HepG2 (cell line): Measurements from ENCODE around the gene CTXN1. TPM values are rescaled to one million over a fixed set of nuclear protein-coding genes. Genes with fewer than 3 reads are reported as not detected.

ENCODE experiments used
- HHEX ChIP-seq: IDR thresholded peaks from 2 replicates; pipeline ENCODE4 v1.6.1; 2016; ENCODE audit warnings: control low read depth
- MAF1 ChIP-seq: sonication (generic); formaldehyde crosslinking; IDR thresholded peaks from 2 replicates; pipeline ENCODE4 v1.5.0; 2020; ENCODE audit warnings: missing genetic modification reagents, borderline replicate concordance
- NR2F6 ChIP-seq, 2 experiments: IDR thresholded peaks; 2 replicates each; pipeline ENCODE4 v1.6.1; 2016; ENCODE audit warnings: antibody characterized with exemption in 1 of 2, mild to moderate bottlenecking in 1 of 2
- NR3C1 ChIP-seq: sonication (generic); formaldehyde crosslinking; IDR thresholded peaks from 2 replicates; pipeline ENCODE4 v1.4.0; 2020; ENCODE audit warnings: missing genetic modification reagents
- PRPF4 ChIP-seq: fragments of 200-400 bp; formaldehyde crosslinking; IDR thresholded peaks from 2 replicates; pipeline ENCODE4 v1.6.1; 2016; ENCODE audit warnings: low read length, low read depth; ENCODE audit not compliant: poor library complexity, severe bottlenecking
- TBP ChIP-seq: sonication (generic); formaldehyde crosslinking; IDR thresholded peaks from 2 replicates; pipeline ENCODE4 v1.5.0; 2020; ENCODE audit warnings: missing genetic modification reagents
- ZBTB33 ChIP-seq: sonication (generic); formaldehyde crosslinking; IDR thresholded peaks from 2 replicates; pipeline ENCODE4 v1.4.0; 2020; ENCODE audit warnings: missing genetic modification reagents
- ZNF296 ChIP-seq: sonication (generic); formaldehyde crosslinking; conservative IDR thresholded peaks from 2 replicates; pipeline ENCODE4 v1.5.0; 2020; ENCODE audit warnings: mild to moderate bottlenecking, missing genetic modification reagents
- ZNF451 ChIP-seq: sonication (generic); formaldehyde crosslinking; IDR thresholded peaks from 2 replicates; pipeline ENCODE4 v1.5.0; 2020; ENCODE audit warnings: mild to moderate bottlenecking, missing genetic modification reagents
- ZNF567 ChIP-seq: sonication (generic); formaldehyde crosslinking; IDR thresholded peaks from 2 replicates; pipeline ENCODE4 v1.8.1; 2023; ENCODE audit warnings: mild to moderate bottlenecking, missing genetic modification reagents, borderline replicate concordance
- ZNF678 ChIP-seq: sonication (generic); formaldehyde crosslinking; IDR thresholded peaks from 2 replicates; pipeline ENCODE4 v1.4.0; 2020; ENCODE audit warnings: mild to moderate bottlenecking, missing genetic modification reagents
- ZNF775 ChIP-seq: sonication (generic); formaldehyde crosslinking; IDR thresholded peaks from 2 replicates; pipeline ENCODE4 v1.4.0; 2020; ENCODE audit warnings: missing genetic modification reagents, mild to moderate bottlenecking, moderate library complexity, borderline replicate concordance
- polyA plus RNA-seq, 8 experiments: library from polyadenylated mRNA; depleted of rRNA in 3 of 8; stranded (reverse) in 7 of 8; unstranded in 1 of 8; fragments of >200 nt; fragmentation: Illumina TruSeq in 4 of 8; extraction: Trizol in 4 of 8; gene quantifications; 2 replicates each; pipeline versions ENCODE4 v1.2.1 to v1.2.3, GENCODE V29; 2011 to 2016; ENCODE audit warnings: low read depth in 4 of 8, missing spikeins in 1 of 8, mixed read lengths in 1 of 8; ENCODE audit not compliant: insufficient read depth in 1 of 8
- total RNA-seq, 5 experiments: library from RNA; depleted of rRNA; stranded (reverse); fragments of >200 nt; fragmentation: Illumina TruSeq; extraction: Trizol; gene quantifications; 2 replicates each; pipeline ENCODE4 v1.2.3, GENCODE V29; 2016; ENCODE audit warnings: low read depth in 1 of 5
- TF ChIP-seq, protein P1 (sequence below): sonication (generic); formaldehyde crosslinking; IDR thresholded peaks from 2 replicates; pipeline ENCODE4 v1.5.0; 2020; ENCODE audit warnings: mild to moderate bottlenecking, missing genetic modification reagents
- TF ChIP-seq, protein P2 (sequence below): IDR thresholded peaks from 2 replicates; pipeline ENCODE4 v1.6.1; 2016; ENCODE audit warnings: low read depth, control low read depth
- TF ChIP-seq, protein P3 (sequence below): sonication (generic); formaldehyde crosslinking; IDR thresholded peaks from 2 replicates; pipeline ENCODE4 v1.4.0; 2020; ENCODE audit warnings: missing genetic modification reagents, low read depth, mild to moderate bottlenecking, borderline replicate concordance
- TF ChIP-seq, protein P4 (sequence below): sonication (generic); formaldehyde crosslinking; IDR thresholded peaks from 2 replicates; pipeline ENCODE4 v1.4.0; 2020; ENCODE audit warnings: mild to moderate bottlenecking, missing genetic modification reagents

The CTXN1 gene
- total and polyA plus RNA-seq, 2 of the 13 experiments (the other 11 are each of a cell fraction or from before 2014, with no cell fraction given) = 0.11 TPM; not detected in 1

DNA sequence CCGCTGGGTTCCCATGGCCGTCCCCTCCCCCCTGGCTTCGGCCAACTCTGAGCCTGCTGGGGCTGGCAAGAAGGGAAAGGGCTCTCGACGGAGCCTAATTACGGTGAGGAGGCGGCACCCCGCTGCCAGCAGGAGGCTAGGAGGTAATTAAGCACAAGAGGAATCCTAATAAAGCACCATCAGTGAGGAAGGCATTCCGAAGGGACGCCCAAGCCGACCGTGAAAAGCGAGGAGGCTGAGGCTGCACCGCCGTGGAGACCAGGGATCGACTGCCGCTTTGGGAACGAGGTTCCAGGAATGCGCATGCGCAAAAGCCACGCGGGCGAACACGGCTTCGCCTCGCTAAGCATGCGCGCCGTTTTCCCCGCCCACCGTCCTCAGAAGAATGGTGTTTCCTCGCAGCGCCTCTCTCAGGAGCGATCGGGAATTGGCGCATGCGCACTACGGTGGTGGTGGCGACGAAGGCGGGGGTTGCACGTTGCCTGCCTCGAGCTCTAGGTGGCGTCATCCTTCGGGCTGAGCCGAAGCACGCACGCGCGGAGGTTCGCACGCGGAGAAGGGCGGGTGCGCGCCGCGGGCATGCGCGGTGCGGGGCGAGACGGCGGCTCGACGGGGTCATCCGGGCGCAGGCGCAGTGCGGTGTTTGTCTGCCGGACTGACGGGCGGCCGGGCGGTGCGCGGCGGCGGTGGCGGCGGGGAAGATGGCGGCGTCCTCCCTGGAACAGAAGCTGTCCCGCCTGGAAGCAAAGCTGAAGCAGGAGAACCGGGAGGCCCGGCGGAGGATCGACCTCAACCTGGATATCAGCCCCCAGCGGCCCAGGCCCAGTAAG, 22.5 kb downstream of the CTXN1 start, which contains the start of gene MAP2K7 (continued):
- TF ChIP-seq, protein P1, sequence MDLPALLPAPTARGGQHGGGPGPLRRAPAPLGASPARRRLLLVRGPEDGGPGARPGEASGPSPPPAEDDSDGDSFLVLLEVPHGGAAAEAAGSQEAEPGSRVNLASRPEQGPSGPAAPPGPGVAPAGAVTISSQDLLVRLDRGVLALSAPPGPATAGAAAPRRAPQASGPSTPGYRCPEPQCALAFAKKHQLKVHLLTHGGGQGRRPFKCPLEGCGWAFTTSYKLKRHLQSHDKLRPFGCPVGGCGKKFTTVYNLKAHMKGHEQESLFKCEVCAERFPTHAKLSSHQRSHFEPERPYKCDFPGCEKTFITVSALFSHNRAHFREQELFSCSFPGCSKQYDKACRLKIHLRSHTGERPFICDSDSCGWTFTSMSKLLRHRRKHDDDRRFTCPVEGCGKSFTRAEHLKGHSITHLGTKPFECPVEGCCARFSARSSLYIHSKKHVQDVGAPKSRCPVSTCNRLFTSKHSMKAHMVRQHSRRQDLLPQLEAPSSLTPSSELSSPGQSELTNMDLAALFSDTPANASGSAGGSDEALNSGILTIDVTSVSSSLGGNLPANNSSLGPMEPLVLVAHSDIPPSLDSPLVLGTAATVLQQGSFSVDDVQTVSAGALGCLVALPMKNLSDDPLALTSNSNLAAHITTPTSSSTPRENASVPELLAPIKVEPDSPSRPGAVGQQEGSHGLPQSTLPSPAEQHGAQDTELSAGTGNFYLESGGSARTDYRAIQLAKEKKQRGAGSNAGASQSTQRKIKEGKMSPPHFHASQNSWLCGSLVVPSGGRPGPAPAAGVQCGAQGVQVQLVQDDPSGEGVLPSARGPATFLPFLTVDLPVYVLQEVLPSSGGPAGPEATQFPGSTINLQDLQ (CRISPR knock-in tag) = no peak
- TF ChIP-seq, protein P2, sequence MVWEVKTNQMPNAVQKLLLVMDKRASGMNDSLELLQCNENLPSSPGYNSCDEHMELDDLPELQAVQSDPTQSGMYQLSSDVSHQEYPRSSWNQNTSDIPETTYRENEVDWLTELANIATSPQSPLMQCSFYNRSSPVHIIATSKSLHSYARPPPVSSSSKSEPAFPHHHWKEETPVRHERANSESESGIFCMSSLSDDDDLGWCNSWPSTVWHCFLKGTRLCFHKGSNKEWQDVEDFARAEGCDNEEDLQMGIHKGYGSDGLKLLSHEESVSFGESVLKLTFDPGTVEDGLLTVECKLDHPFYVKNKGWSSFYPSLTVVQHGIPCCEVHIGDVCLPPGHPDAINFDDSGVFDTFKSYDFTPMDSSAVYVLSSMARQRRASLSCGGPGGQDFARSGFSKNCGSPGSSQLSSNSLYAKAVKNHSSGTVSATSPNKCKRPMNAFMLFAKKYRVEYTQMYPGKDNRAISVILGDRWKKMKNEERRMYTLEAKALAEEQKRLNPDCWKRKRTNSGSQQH (CRISPR knock-in tag) = peak; percentile 19; the same call in 1 of the 2 replicates
- peak; percentile 88; the same call in 1 of the 2 replicates for TF ChIP-seq NR2F6 (IDR thresholded peaks at IDR 0.05)
- peak; percentile 82; the same call in 1 of the 2 replicates for TF ChIP-seq NR2F6 (CRISPR knock-in tag; IDR thresholded peaks at IDR 0.05)
- TF ChIP-seq, protein P3, sequence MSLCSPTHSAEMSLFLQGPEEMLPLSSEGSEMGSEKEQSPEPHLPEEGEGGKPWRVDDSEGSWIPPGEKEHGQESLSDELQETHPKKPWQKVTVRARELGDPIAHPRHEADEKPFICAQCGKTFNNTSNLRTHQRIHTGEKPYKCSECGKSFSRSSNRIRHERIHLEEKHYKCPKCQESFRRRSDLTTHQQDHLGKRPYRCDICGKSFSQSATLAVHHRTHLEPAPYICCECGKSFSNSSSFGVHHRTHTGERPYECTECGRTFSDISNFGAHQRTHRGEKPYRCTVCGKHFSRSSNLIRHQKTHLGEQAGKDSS (CRISPR knock-in tag) = peak; percentile 23; the same call in 1 of the 2 replicates
- TF ChIP-seq, protein P4, sequence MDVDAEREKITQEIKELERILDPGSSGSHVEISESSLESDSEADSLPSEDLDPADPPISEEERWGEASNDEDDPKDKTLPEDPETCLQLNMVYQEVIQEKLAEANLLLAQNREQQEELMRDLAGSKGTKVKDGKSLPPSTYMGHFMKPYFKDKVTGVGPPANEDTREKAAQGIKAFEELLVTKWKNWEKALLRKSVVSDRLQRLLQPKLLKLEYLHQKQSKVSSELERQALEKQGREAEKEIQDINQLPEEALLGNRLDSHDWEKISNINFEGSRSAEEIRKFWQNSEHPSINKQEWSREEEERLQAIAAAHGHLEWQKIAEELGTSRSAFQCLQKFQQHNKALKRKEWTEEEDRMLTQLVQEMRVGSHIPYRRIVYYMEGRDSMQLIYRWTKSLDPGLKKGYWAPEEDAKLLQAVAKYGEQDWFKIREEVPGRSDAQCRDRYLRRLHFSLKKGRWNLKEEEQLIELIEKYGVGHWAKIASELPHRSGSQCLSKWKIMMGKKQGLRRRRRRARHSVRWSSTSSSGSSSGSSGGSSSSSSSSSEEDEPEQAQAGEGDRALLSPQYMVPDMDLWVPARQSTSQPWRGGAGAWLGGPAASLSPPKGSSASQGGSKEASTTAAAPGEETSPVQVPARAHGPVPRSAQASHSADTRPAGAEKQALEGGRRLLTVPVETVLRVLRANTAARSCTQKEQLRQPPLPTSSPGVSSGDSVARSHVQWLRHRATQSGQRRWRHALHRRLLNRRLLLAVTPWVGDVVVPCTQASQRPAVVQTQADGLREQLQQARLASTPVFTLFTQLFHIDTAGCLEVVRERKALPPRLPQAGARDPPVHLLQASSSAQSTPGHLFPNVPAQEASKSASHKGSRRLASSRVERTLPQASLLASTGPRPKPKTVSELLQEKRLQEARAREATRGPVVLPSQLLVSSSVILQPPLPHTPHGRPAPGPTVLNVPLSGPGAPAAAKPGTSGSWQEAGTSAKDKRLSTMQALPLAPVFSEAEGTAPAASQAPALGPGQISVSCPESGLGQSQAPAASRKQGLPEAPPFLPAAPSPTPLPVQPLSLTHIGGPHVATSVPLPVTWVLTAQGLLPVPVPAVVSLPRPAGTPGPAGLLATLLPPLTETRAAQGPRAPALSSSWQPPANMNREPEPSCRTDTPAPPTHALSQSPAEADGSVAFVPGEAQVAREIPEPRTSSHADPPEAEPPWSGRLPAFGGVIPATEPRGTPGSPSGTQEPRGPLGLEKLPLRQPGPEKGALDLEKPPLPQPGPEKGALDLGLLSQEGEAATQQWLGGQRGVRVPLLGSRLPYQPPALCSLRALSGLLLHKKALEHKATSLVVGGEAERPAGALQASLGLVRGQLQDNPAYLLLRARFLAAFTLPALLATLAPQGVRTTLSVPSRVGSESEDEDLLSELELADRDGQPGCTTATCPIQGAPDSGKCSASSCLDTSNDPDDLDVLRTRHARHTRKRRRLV = no peak
- peak; percentile 57; the same call in 1 of the 2 replicates for TF ChIP-seq MAF1 (CRISPR knock-in tag)
- TF ChIP-seq ZNF567 (CRISPR knock-in tag) = peak; percentile 65; the same call in 1 of the 2 replicates
- TF ChIP-seq HHEX = no peak
- TF ChIP-seq ZNF775 (CRISPR knock-in tag) = no peak
- no peak for TF ChIP-seq PRPF4
- no peak for TF ChIP-seq NR3C1 (CRISPR knock-in tag)
- TF ChIP-seq ZBTB33 (CRISPR knock-in tag) = no peak
- TF ChIP-seq ZNF296 (CRISPR knock-in tag) = no peak
- TF ChIP-seq ZNF451 (CRISPR knock-in tag) = peak; percentile 77
- TF ChIP-seq ZNF678 (CRISPR knock-in tag) = no peak
- TF ChIP-seq TBP (CRISPR knock-in tag) = no peak
